Adrenal gland (tissue), 12 donors: ENCODE measurements around the gene S100A10. TPM values are rescaled to one million over a fixed set of nuclear protein-coding genes. Genes with fewer than 3 reads are reported as not detected.

Experiments used
- DNase-seq, 7 donors: peaks; one replicate each; pipeline ENCODE4 v3.0.0-alpha.2; 2019 to 2020
- H3K27ac ChIP-seq, 5 donors: fragments of 200-600 bp; sonication (generic) in 4 of 5; 1 replicate in 3 of 5; 2 replicates in 2 of 5; pipeline versions ENCODE4 v1.5.1 to v1.8.0; 2016 to 2020; ENCODE audit warnings: mild to moderate bottlenecking in 1 of 5
- H3K27me3 ChIP-seq: fragments of 200-600 bp; 2 replicates; pipeline ENCODE4 v1.8.0; 2021
- H3K36me3 ChIP-seq, 2 donors: fragments of 200-600 bp; replicated peaks in 1 of 2; 1 replicate in 1 of 2; 2 replicates in 1 of 2; pipeline versions ENCODE4 v1.5.1 to v1.8.0; 2018 to 2022
- H3K4me1 ChIP-seq, 2 donors: fragments of 200-600 bp; replicated peaks in 1 of 2; 1 replicate in 1 of 2; 2 replicates in 1 of 2; pipeline versions ENCODE4 v1.5.1 to v1.8.0; 2018 to 2021
- H3K4me3 ChIP-seq, 4 donors: fragments of 200-600 bp; sonication (generic) in 3 of 4; one replicate each; pipeline ENCODE4 v1.5.1; 2016 to 2018
- H3K9me3 ChIP-seq, 3 donors: fragments of 200-600 bp; sonication (generic) in 1 of 3; replicated peaks in 1 of 3; 1 replicate in 2 of 3; 2 replicates in 1 of 3; pipeline versions ENCODE4 v1.5.1 to v1.8.0; 2016 to 2021
- CTCF ChIP-seq, 6 experiments: fragments of 450-650 bp in 4 of 6; fragments of 200-600 bp in 2 of 6; sonication (generic) in 1 of 6; IDR thresholded peaks; 1 replicate in 5 of 6; 2 replicates in 1 of 6; pipeline versions ENCODE4 v1.5.1 to v1.8.0; 2016 to 2021; ENCODE audit warnings: antibody characterized with exemption in 6 of 6, mild to moderate bottlenecking in 2 of 6, moderate library complexity in 1 of 6
- POLR2A ChIP-seq, 2 donors: fragments of 450-650 bp; IDR thresholded peaks; one replicate each; pipeline ENCODE4 v1.6.1; 2017; ENCODE audit warnings: antibody characterized with exemption in 2 of 2, mild to moderate bottlenecking in 2 of 2, moderate library complexity in 1 of 2
- WGBS, 4 donors: extraction: QIAGEN DNeasy Blood & Tissue Kit in 2 of 4; methylation state at CpG; one replicate each; pipeline versions ENCODE4 v1.1.5 to v1.1.7; 2013 to 2017; 5-methylcytosine and 5-hydroxymethylcytosine counted together
- intact Hi-C, 2 donors: fragments of 100-400 bp; cut with DNase I; formaldehyde crosslinking; loops; one replicate each; pipeline versions ENCODE4 v1.14.1 to v1.15.0; 2022 to 2023
- polyA plus RNA-seq, 3 donors: library from polyadenylated mRNA; stranded (reverse); fragments of 200-250 nt in 2 of 3; fragments of 350-450 nt in 1 of 3; fragmentation: Illumina TruSeq in 1 of 3; extraction: RNeasy Lipid Tissue Mini Kit (QIAGEN cat#74804) in 1 of 3; gene quantifications; one replicate each; pipeline ENCODE4 v1.2.3, GENCODE V29; 2013 to 2014
- total RNA-seq, 9 donors: library from RNA; depleted of rRNA in 4 of 9; stranded (reverse); fragments of >200 nt in 4 of 9; fragments of 120-200 nt in 1 of 9; fragmentation: NEBNext Ultra II Directional in 1 of 9; extraction: Animal tissue kit (Norgen Biotek cat#: 25700) in 1 of 9; gene quantifications; one replicate each; pipeline versions ENCODE4 v1.1.0 to v1.2.4, GENCODE V29; 2013 to 2023
- donor health status: healthy with polysubstance abuse.
- donor health status: Bipolar disorder and iron deficiency.
- donor health status: DM: yes; HTN: yes; CAD: no.
- donor health status: DM: no; HTN: no; CAD: no.
- donor health status: DM: no; HTN: no; CAD: no.
- donor health status: DM: yes; HTN: yes; CAD: no.

The S100A10 gene
- total and polyA plus RNA-seq, 12 donors = 24.9 to 860 (median 366) TPM

DNA sequence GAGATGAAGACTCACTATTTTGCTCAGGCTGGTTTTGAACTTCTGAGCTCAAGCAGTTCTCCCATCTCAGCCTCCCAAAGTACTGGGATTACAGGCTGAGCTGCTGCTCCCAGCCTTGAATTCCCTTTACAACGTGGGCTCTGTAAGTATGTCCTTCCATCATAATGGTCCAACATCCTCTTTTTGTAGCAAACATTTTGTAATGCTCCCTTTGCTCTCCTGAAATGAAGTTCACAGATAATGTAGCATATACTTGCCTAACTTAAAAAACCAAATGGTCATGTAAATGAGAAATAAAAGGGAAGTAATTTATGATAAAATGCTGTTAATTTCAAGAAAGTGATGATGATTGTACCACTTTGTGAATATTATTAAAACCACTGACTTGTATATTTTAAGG lies 53.9 kb downstream of the S100A10 start:
- WGBS, 4 donors = 50 to 86% (median 63%) methylated on average over 1 of the region's 1 CpG

DNA sequence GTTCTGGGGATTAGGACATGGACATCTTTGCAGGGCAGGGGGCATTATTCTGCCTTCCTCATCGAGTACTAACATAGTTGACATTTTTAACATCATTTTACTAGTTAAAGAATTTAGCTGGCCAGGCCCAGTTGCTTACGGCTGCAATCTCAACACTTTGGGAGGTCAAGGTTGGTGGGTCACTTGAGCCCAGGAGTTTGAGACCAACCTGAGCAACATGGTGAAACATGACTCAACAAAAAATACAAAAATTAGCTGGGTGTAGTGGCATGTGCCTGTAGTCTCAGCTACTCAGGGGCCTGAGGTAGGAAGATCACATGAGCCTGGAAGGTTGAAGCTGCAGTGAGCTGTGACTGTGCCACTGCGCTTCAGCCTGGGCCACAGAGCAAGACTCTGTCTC lies 54.5 kb downstream of the S100A10 start:
- WGBS, 4 donors = 86 to 94% (median 91%) methylated on average over 3 of the region's 3 CpGs
- peaks cover 0 to 21% of the 10 kb centered on the region in 2 donors for H3K4me1 ChIP-seq
- H3K27me3 ChIP-seq = no peaks in the 10 kb centered on the region
- intact Hi-C loops = no loop called here
- H3K9me3 ChIP-seq = no peaks in the 10 kb centered on the region
- no peak overlapping the region for H3K27ac ChIP-seq
- H3K36me3 ChIP-seq = no peaks in the 10 kb centered on the region
- DNase-seq = no peak
- TF ChIP-seq POLR2A (IDR thresholded peaks at IDR 0.05) = no peak
- H3K4me3 ChIP-seq = no peak overlapping the region

More for the DNA sequence above, 53.9 kb downstream of the S100A10 start:
- intact Hi-C loops = no loop called here
- DNase-seq = no peak
- no peaks in the 10 kb centered on the region for H3K36me3 ChIP-seq
- no peak overlapping the region for H3K27ac ChIP-seq
- no peaks in the 10 kb centered on the region for H3K9me3 ChIP-seq
- H3K27me3 ChIP-seq = no peaks in the 10 kb centered on the region
- peaks cover 0 to 27% of the 10 kb centered on the region in 2 donors for H3K4me1 ChIP-seq
- no peak for TF ChIP-seq CTCF (IDR thresholded peaks at IDR 0.05)
- no peak for TF ChIP-seq POLR2A (IDR thresholded peaks at IDR 0.05)
- no peak overlapping the region for H3K4me3 ChIP-seq

- H3K27me3 ChIP-seq = no peaks in the 10 kb centered on the region
These were observed 57.0 kb downstream of the S100A10 start for GRCh38 chr1:151936653-151937052.

GRCh38 chr1:151935894-151936602 lies 57.6 kb downstream of the S100A10 start:
- Histone ChIP-seq H3K9me3 (no peaks in the 10 kb centered on the region), H3K36me3 (no peaks in the 10 kb centered on the region), H3K27ac (no peak overlapping the region), H3K4me1 (peaks cover 0 to 10% of the 10 kb centered on the region in 2 donors), H3K27me3 (no peaks in the 10 kb centered on the region), H3K4me3 (no peak overlapping the region)
- intact Hi-C loops = loop anchor here in 1 of 2 donors (2.0 kb wide), 1 partner anchor 63 kb away; no protein-coding TSS in a partner anchor
- no peak for TF ChIP-seq POLR2A (IDR thresholded peaks at IDR 0.05)
- no peak for TF ChIP-seq CTCF (IDR thresholded peaks at IDR 0.05)
- DNase-seq = no peak
- WGBS, 4 donors = 36 to 43% (median 39%) methylated on average over 2 of the region's 2 CpGs

More at GRCh38 chr1:151936653-151937052, 57.0 kb downstream of the S100A10 start:
- intact Hi-C loops = no loop called here
- no peak overlapping the region for H3K27ac ChIP-seq
- no peak for DNase-seq
- H3K4me3 ChIP-seq = no peak overlapping the region
- WGBS, 4 donors = 26 to 34% (median 31%) methylated on average over 7 of the region's 7 CpGs
- no peaks in the 10 kb centered on the region for H3K36me3 ChIP-seq
- H3K9me3 ChIP-seq = no peaks in the 10 kb centered on the region
- H3K4me1 ChIP-seq = peaks cover 0 to 12% of the 10 kb centered on the region in 2 donors
- TF ChIP-seq POLR2A (IDR thresholded peaks at IDR 0.05) (no peak), CTCF (IDR thresholded peaks at IDR 0.05) (no peak)

GRCh38 chr1:151935154-151935553 lies 58.5 kb downstream of the S100A10 start:
- intact Hi-C loops = loop anchor here in 1 of 2 donors (2.0 kb wide), 1 partner anchor 64 kb away; no protein-coding TSS in a partner anchor
- WGBS, 4 donors = 70 to 77% (median 74%) methylated on average over 3 of the region's 3 CpGs
- TF ChIP-seq POLR2A (IDR thresholded peaks at IDR 0.05) = no peak
- TF ChIP-seq CTCF (IDR thresholded peaks at IDR 0.05) = no peak
- no peak for DNase-seq
- H3K27me3 ChIP-seq = no peaks in the 10 kb centered on the region
- H3K4me3 ChIP-seq = no peak overlapping the region
- H3K9me3 ChIP-seq = no peaks in the 10 kb centered on the region
- peaks cover 0 to under 1% of the 10 kb centered on the region in 2 donors for H3K4me1 ChIP-seq
- no peaks in the 10 kb centered on the region for H3K36me3 ChIP-seq
- no peak overlapping the region for H3K27ac ChIP-seq
